GM12865 (cell line): Measurements from ENCODE around the gene ROBO1.

Experiments used
- DNase-seq: peaks from one replicate; pipeline ENCODE4 v3.0.0; 2010; ENCODE audit warnings: low read depth
- H3K4me3 ChIP-seq: 2 replicates; pipeline ENCODE4 v1.5.1; 2011; ENCODE audit warnings: mild to moderate bottlenecking, low read depth, low read length, control low read depth
- CTCF ChIP-seq: IDR thresholded peaks from 2 replicates; pipeline ENCODE4 v1.5.1; 2011; ENCODE audit warnings: low read length, control low read depth, low read depth, inconsistent platforms; ENCODE audit not compliant: insufficient read depth; ENCODE audit errors: missing control alignments

ROBO1 gene

DNA sequence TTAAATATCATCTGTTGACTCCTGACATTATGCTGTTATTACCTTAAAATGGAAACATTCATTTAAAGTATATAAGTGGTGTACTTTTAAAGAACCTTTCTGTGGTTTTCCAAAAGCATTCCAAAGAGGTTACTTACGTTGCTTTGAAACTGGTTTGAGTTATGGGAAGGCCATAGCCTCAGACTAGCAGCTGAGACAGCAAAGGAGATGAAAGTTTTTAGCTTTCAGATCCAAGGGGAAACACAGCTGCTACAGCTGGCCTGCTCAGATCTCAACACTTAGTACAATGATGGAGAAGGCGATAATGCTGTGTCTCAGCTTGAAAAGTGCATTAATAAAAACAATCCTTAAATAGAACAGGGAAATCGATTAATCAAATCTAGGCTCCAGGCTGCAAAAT is 921.1 kb downstream of the ROBO1 start:
- DNase-seq = no peak

GRCh38 chr3:78845605-78846004 is 922.2 kb downstream of the ROBO1 start:
- H3K4me3 ChIP-seq = no peak overlapping the region
- no peak for TF ChIP-seq CTCF
- no peak for DNase-seq

More for the DNA sequence above, 921.1 kb downstream of the ROBO1 start:
- TF ChIP-seq CTCF = no peak
- H3K4me3 ChIP-seq = no peak overlapping the region

DNA sequence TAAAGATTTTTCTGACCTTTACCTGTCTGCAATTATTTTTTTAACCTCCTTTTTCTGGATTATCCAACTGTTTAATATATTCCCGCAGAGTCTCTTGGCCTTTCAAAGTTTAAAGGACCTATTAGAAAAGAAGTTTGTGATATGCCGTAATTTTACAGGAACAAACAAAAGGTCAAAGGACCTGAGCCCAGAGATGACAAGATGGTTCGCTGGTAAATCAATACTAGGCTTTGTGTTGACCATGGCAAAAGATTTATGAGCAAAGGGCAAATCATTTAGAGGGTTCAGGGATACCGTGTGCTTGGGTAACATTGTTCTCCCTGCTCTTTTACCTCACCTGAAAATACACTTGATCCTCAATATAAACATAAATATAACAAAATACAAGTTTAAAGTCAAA is 923.5 kb downstream of the ROBO1 start:
- TF ChIP-seq CTCF = no peak
- H3K4me3 ChIP-seq = no peak overlapping the region
- DNase-seq = no peak

- TF ChIP-seq CTCF = no peak
- DNase-seq = no peak
- H3K4me3 ChIP-seq = no peak overlapping the region
Measured at GRCh38 chr3:78839693-78840092, 928.1 kb downstream of the ROBO1 start.

DNA sequence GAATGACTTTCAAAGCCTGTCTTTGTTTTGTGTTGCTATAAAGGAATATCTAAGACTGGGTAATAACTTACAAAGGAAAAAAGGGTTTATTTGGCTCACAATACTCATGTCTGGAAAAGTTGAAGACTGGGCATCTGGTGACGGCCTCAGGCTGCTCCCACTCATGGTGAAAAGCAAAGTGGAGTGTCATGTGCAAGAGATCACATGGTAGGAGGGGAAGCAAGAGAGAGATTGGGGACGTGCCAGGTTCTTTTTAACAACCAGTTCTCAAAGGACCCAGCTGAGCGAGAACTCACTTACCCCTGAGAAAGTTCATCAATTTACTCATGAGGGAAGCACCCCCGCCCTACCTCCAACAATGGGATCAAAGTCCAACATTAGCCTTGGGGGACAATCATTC is 929.4 kb downstream of the ROBO1 start:
- DNase-seq = peak; percentile 52
- no peak for TF ChIP-seq CTCF
- H3K4me3 ChIP-seq = no peak overlapping the region

DNA sequence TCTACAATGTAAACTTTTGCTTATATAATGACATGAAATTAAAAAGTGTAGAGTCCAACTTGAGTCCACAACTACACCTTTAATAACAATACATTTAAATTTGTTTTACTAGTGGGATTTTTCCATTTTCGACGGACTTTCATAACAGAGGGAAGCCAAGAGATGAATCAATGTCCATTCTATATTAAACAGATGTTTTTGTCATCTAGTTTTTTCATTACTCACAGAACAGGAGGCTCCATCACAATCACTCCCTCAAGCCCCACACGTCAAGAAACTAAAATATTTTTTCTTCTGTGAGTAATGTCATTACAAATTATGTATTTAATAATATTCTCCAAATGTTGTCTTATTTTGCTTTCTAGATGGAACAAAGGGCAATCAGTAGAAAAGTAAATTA is 932.9 kb downstream of the ROBO1 start:
- no peak overlapping the region for H3K4me3 ChIP-seq
- no peak for DNase-seq
- TF ChIP-seq CTCF = no peak

- no peak for DNase-seq
- no peak for TF ChIP-seq CTCF
- no peak overlapping the region for H3K4me3 ChIP-seq
Measured at GRCh38 chr3:78832785-78833204, 935.0 kb downstream of the ROBO1 start.
